Right lung (tissue), 10 donors: ENCODE measurements around the gene UBTD2. TPM values are rescaled to one million over a fixed set of nuclear protein-coding genes. Genes with fewer than 3 reads are reported as not detected.
"Not testable (repeated sequence)": the region's sequence is repeated elsewhere in the genome, so short reads cannot be mapped to it uniquely, and the experiment has no call there.

Experiments
- DNase-seq, 2 donors: peaks; one replicate each; pipeline ENCODE4 v3.0.0-alpha.2; 2013
- long read RNA-seq, 8 donors: transcript quantifications; one replicate each; lab custom pipeline, GENCODE V29; 2026
- polyA plus RNA-seq, 5 donors: library from polyadenylated mRNA; unstranded; fragments of 120-200 nt; gene quantifications; one replicate each; pipeline versions ENCODE4 v1.2.1 to v1.2.3, GENCODE V29; 2013; ENCODE audit warnings: inconsistent platforms in 1 of 5, low replicate concordance in 1 of 5; ENCODE audit not compliant: insufficient read length in 5 of 5, insufficient read depth in 1 of 5

Gene UBTD2, protein sequence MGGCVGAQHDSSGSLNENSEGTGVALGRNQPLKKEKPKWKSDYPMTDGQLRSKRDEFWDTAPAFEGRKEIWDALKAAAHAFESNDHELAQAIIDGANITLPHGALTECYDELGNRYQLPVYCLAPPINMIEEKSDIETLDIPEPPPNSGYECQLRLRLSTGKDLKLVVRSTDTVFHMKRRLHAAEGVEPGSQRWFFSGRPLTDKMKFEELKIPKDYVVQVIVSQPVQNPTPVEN
- 100 to 1,000 TPM in 2 of 5 donors, 10 to 100 TPM in 3; 79.6 to 117 (median 93.1) TPM for polyA plus RNA-seq
- long read RNA-seq, donor 1, transcript UBTD2-201 (3 exons, 3,301 nt): major isoform, 39 of 49 reads
- long read RNA-seq, donor 1, partial matches to known transcripts: 10 of 49 reads
- long read RNA-seq, donor 1, other reads (novel, unspliced or antisense): 0 of 49 reads
- long read RNA-seq, donor 2, transcript UBTD2-201 (3 exons, 3,301 nt): major isoform, 41 of 41 reads
- long read RNA-seq, donor 2, partial matches to known transcripts: 0 of 41 reads
- long read RNA-seq, donor 2, other reads (novel, unspliced or antisense): 0 of 41 reads
- long read RNA-seq, donor 3, transcript UBTD2-201 (3 exons, 3,301 nt): major isoform, 17 of 17 reads
- long read RNA-seq, donor 3, partial matches to known transcripts: 0 of 17 reads
- long read RNA-seq, donor 3, other reads (novel, unspliced or antisense): 0 of 17 reads
- long read RNA-seq, donor 4, transcript UBTD2-201 (3 exons, 3,301 nt): major isoform, 27 of 27 reads
- long read RNA-seq, donor 4, partial matches to known transcripts: 0 of 27 reads
- long read RNA-seq, donor 4, other reads (novel, unspliced or antisense): 0 of 27 reads
- long read RNA-seq, donor 5, transcript UBTD2-201 (3 exons, 3,301 nt): major isoform, 39 of 49 reads
- long read RNA-seq, donor 5, partial matches to known transcripts: 10 of 49 reads
- long read RNA-seq, donor 5, other reads (novel, unspliced or antisense): 0 of 49 reads
- long read RNA-seq, donor 6, transcript UBTD2-201 (3 exons, 3,301 nt): major isoform, 31 of 36 reads
- long read RNA-seq, donor 6, partial matches to known transcripts: 5 of 36 reads
- long read RNA-seq, donor 6, other reads (novel, unspliced or antisense): 0 of 36 reads
- long read RNA-seq, donor 7, transcript UBTD2-201 (3 exons, 3,301 nt): major isoform, 40 of 40 reads
- long read RNA-seq, donor 7, partial matches to known transcripts: 0 of 40 reads
- long read RNA-seq, donor 7, other reads (novel, unspliced or antisense): 0 of 40 reads
- long read RNA-seq, donor 8, transcript UBTD2-201 (3 exons, 3,301 nt): major isoform, 9 of 9 reads
- long read RNA-seq, donor 8, partial matches to known transcripts: 0 of 9 reads
- long read RNA-seq, donor 8, other reads (novel, unspliced or antisense): 0 of 9 reads

- peak; percentile 75 to 81 for DNase-seq
These were observed at the start of gene UBTD2 for GRCh38 chr5:172283020-172283861. TSS of gene UBTD2 (minus strand) at chr5:172283764. CDS start at chr5:172283665, 99 bp downstream.

DNA sequence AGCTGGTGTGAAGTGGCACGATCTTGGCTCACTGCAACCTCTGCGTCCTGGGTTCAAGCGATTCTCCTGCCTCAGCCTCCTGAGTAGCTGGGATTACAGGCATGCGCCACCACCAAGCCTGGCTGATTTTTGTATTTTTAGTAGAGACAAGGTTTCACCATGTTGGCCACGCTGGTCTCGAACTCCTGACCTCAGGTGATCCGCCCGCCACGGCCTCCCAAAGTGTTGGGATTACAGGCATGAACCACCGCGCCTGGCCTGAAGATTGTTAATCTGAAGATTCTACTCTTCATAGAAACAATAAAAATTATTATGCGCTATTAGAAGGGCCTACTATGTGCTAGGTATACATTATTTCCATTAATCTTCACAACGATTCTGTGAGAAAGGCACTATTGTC, 43.3 kb upstream of the UBTD2 start:
- not testable (repeated sequence) for DNase-seq

GRCh38 chr5:172325452-172325851, 41.9 kb upstream of the UBTD2 start:
- no peak for DNase-seq

DNA sequence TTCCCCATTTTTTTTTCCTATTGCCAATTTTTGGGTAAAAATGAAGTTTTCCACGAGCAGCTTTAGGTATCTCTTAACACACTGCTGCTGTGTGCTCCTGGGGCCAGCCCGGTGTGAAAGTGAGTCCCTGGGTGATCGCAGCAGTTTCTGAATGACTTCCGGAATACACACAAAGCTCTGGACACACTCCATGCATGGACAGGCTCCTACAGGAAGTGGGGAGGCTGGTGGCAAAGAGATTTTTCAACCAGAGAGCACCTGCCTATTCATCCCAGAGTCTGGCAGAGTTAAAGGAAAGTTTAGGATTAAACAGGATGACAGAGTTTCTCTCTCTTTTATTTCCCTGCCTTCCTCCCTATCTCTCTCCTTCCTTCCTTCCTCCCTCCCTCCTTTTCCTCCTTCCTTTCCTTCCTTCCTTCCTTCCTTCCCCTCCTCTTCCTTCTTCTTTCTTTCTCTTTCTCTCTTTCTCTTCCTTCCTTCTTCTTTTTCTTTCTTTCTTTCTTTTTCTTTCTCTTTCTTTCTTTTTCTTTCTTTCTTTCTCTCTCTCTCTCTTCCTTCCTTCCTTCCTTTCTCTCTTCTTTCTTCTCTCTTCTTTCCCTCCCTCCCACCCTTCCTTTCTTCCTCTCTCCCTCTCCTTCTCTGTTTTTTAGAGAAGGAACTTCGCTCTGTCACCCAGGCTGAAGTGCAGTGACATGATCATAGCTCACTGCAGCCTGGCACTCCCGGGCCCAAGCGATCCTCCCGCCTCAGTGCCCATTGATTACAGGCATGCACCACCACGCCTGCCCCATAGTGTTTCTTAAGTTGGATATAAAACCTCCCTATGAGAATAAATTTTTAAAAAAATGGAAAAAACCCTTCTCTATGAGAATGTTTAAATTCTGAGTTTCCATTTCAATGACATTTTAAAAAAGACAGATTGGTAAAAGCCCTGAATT, 38.7 kb upstream of the UBTD2 start:
- DNase-seq: no peak

DNA sequence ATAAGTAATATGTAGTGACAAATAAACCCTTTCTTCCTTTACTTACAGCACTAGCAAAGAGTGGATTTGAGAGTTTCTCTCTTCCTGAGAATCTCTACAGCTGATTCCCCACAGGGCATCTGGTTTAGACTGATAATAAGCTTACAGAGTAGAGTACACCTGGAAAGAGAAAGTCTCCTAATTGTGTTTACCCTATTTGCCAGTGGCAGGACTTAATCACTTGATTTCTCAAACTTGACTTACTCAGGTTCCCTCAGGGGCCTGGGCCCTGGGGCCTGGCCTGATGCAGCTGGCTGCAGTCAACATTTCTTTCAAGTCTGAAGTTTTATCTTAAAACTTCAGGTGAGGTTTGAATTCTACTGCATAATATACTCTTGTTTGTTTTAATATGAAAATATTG, 38.0 kb upstream of the UBTD2 start:
- DNase-seq: no peak

GRCh38 chr5:172319708-172320441, 36.3 kb upstream of the UBTD2 start:
- no peak for DNase-seq

DNA sequence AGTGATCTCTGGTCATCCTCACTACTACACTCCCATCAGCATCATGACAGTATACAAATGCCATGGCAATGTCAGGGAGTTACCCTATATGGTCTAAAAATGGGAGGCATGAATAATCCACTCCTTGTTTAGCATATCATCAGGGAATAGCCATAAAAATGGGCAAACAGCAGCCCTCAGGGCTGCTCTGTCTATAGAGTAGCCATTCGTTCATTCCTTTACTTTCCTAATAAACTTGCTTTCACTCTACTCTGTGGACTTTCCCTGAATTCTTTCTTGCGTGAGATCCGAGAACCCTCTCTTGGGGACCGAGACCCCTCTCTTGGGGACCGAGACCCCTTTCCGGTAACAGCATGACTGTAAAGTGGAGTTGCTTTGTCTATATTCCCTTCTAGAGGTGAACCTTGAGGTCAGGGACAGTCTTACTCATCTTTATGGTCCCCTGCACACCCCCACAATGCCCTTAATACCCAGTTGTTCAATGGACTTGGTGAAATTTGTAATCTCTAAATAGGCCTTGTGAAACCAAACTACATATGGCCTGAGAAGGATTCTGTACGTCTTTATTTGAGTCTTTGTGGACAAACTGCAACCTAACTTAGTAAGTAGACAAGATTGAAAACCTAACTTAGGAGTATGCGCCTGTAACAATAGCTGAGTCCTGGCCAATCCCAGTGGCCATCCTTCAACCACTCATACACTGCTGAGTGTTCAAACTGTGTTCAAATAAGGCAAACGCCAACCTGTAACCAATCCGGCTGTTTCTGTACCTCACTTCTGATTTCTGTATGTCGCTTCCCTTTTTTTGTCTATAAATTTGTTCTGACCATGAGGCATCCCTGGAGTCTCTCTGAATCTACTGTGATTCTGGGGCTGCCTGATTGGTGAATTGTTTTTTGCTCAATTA, 32.3 kb upstream of the UBTD2 start:
- DNase-seq: no peak

DNA sequence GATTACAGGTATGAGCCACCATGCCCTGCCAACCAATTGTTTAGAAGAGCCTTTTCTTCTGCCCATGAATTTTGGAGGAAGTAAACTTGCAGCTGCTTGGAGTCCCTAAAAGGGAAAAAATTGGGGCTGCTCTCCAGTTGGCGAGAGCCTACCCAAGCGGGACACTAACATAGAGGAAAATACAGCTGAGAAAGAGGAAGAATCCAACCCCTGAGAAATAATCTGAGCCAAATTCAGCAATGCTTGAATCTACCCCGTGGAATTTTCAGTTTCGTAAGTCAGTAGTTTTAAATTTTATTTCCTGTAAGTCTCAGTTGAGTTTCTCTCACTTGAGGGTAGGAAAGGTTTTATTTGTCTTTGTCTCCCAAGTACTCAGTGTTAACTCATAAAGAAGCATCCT, 30.4 kb upstream of the UBTD2 start:
- no peak for DNase-seq

GRCh38 chr5:172312286-172312685, 28.7 kb upstream of the UBTD2 start:
- no peak for DNase-seq

GRCh38 chr5:172311605-172312004, 28.0 kb upstream of the UBTD2 start:
- no peak for DNase-seq

DNA sequence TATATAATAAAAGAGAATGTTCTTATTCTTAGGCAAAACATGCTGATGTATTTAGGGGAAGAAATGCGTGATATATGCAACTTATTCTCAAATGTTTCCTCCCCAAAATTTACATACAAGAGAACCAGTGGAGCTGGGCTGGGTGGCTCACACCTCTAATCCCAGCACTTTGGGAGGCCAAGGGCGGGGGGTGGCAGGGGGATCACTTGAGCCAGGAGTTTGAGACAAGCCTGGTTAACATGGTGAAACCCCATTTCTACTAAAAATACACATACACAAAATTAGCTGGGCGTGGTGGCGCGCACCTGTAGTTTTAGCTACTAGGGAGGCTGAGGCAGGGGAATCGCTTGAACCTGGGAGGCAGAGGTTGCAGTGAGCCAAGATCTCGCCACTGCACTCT, 27.5 kb upstream of the UBTD2 start:
- no peak for DNase-seq

- DNase-seq: no peak
These were observed 21.8 kb upstream of the UBTD2 start for GRCh38 chr5:172305380-172305779.

DNA sequence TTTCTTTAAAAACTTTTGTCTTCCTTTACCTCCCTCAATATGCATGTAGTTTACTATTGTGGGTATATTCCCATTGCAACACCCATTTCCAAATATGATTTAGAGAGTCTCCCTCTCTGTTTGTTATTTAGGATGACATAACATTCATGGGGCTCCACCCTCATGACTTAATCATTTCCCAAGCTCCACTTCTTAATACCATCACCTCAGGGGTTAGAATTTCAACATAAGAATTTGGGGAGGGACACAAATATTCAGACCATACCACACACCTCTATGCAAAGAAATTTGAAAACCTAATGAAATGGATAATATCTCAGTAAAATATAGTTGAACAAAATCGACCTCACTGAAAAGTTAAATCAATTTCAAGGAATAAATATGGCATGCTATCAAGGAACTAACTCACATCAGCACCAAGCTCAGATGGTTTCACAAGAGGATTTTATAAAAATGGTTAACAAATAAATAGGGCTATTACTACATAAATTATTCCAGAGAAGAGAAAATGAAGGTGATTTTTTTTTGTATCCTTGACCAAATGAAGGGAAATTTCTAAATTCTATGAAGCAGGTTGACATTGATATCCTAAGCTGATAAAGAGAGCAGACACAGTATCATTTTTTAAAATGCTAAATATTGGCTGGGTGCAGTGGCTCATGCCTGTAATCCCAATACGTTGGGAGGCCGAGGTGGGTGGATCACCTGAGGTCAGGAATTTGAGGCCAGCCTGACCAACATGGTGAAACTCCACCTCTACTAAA, 20.2 kb upstream of the UBTD2 start:
- no peak for DNase-seq

GRCh38 chr5:172303162-172303561, 19.6 kb upstream of the UBTD2 start:
- DNase-seq: no peak

DNA sequence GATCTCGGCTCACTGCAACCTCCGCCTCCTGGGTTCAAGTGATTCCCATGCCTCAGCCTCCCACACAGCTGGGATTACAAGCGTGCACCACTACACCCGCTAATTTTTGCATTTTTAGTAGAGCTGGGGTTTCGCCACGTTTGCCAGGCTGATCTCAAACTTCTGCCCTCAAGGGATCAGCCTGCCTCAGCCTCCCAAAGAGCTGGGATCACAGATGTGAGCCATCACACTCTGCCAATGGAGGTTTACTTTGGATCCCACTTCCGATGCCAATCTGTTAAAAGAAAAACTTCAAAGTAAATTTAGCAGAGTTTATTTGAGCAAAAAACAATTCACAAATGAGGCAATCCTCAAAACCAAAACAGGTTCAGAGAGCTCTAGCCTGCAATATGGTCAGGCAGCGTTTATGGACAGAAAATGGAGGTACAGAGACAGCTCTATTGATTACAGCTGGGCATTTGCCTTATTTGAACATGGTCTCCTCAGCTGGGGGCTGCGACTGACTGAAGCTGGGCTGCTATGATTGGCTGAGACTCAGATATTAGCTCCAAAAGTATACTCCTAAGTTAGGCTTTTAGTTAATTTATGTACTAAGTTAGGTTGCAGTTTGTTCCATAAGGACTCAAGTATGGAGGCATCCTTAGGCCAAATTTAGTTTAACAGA, 18.6 kb upstream of the UBTD2 start:
- no peak for DNase-seq

DNA sequence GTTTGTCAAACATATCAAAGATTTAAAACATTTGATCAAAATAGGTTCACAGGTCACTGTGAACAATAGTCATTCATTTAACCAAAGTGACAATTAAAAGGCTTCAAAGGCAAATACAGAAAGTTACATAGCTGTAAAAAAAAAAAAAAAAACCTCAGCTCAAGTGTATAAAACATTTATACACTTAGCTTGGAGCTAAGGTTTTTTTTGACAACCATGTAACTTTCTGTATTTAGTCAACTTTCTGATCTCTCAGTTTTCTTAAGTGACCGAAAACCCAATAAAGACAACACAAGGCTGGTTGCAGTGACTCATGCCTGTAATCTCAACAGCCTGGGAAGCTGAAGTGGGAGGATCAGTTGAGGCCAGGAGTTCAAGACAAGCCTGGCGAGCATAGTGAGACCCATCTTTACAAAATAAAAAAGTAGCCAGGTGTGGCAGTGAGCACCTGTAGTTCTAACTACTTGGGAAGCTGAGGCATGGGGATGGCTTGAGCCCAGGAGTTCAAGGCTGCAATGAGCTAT, 16.4 kb upstream of the UBTD2 start:
- no peak for DNase-seq
